ACC112 (cell line): ENCODE data around the gene DGKI.

Experiments
- H2AFZ ChIP-seq: fragments of 200-600 bp; sonication (generic); one replicate; pipeline ENCODE4 v1.6.0; 2017; ENCODE audit warnings: antibody characterized with exemption, low read length; ENCODE audit not compliant: unreplicated experiment
- H3K27ac ChIP-seq: fragments of 200-600 bp; sonication (generic); 2 replicates; pipeline ENCODE4 v1.5.1; 2014; ENCODE audit warnings: low read depth, mild to moderate bottlenecking, antibody characterized with exemption, low read length, moderate library complexity
- H3K27me3 ChIP-seq: fragments of 200-600 bp; sonication (generic); 2 replicates; pipeline ENCODE4 v1.6.1; 2014; ENCODE audit warnings: mild to moderate bottlenecking, antibody characterized with exemption, low read length, moderate library complexity, mixed read lengths; ENCODE audit not compliant: insufficient read depth
- H3K36me3 ChIP-seq: fragments of 200-600 bp; sonication (generic); 2 replicates; pipeline ENCODE4 v1.6.1; 2016; ENCODE audit warnings: mild to moderate bottlenecking, antibody characterized with exemption, low read length, moderate library complexity, mixed read lengths; ENCODE audit not compliant: insufficient read depth
- H3K4me1 ChIP-seq: fragments of 200-600 bp; sonication (generic); one replicate; pipeline ENCODE4 v1.6.1; 2016; ENCODE audit warnings: low read length, mixed read lengths; ENCODE audit not compliant: insufficient read depth, unreplicated experiment, control insufficient read depth
- H3K4me3 ChIP-seq: fragments of 200-600 bp; sonication (generic); 2 replicates; pipeline ENCODE4 v1.5.1; 2014; ENCODE audit warnings: mild to moderate bottlenecking, low read depth, low read length
- H3K79me2 ChIP-seq: fragments of 200-600 bp; sonication (generic); one replicate; pipeline ENCODE4 v1.6.0; 2016; ENCODE audit warnings: low read length; ENCODE audit not compliant: control insufficient read depth, unreplicated experiment, insufficient read depth

The DGKI gene

GRCh38 chr7:137381045-137381444, 465.7 kb downstream of the DGKI start:
- Histone ChIP-seq H3K36me3 (no peaks in the 10 kb centered on the region), H3K27me3 (no peaks in the 10 kb centered on the region), H3K79me2 (no peaks in the 10 kb centered on the region)

DNA sequence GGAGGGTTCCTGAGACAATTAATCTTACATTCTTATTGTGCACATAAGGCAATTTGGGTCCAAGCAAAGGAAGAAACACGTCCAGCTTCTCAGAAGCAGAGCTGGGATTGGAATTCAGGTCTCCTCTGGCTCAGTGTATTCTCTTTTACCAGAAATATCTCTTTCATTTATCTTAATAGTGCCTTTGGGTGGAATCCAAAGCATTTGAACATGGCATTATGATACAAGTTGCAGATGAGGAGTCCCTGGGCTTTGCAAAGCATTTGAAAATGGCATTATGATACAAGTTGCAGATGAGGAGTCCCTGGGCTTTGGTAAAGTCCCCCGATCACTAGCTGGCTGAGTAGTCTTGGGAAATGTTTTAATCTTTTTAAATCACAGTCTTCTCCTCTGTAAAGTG, 473.3 kb downstream of the DGKI start:
- Histone ChIP-seq H3K79me2 (no peaks in the 10 kb centered on the region), H3K27ac (no peak overlapping the region), H2AFZ (no peak overlapping the region), H3K27me3 (no peaks in the 10 kb centered on the region), H3K4me3 (no peak overlapping the region), H3K36me3 (no peaks in the 10 kb centered on the region), H3K4me1 (no peaks in the 10 kb centered on the region)

More at GRCh38 chr7:137381045-137381444, 465.7 kb downstream of the DGKI start:
- no peak overlapping the region for H2AFZ ChIP-seq
- H3K27ac ChIP-seq: no peak overlapping the region
- no peak overlapping the region for H3K4me3 ChIP-seq
- H3K4me1 ChIP-seq: no peaks in the 10 kb centered on the region

GRCh38 chr7:137371616-137372015, 475.2 kb downstream of the DGKI start:
- H3K27ac ChIP-seq: no peak overlapping the region
- H3K27me3 ChIP-seq: no peaks in the 10 kb centered on the region
- no peaks in the 10 kb centered on the region for H3K36me3 ChIP-seq
- no peak overlapping the region for H3K4me3 ChIP-seq
- H2AFZ ChIP-seq: no peak overlapping the region
- no peaks in the 10 kb centered on the region for H3K4me1 ChIP-seq
- no peaks in the 10 kb centered on the region for H3K79me2 ChIP-seq

GRCh38 chr7:137366995-137367394, 479.8 kb downstream of the DGKI start:
- H3K79me2 ChIP-seq: no peaks in the 10 kb centered on the region
- H3K4me1 ChIP-seq: no peaks in the 10 kb centered on the region
- H3K27ac ChIP-seq: no peak overlapping the region
- H3K4me3 ChIP-seq: no peak overlapping the region
- H3K27me3 ChIP-seq: no peaks in the 10 kb centered on the region
- no peak overlapping the region for H2AFZ ChIP-seq
- H3K36me3 ChIP-seq: no peaks in the 10 kb centered on the region

- no peaks in the 10 kb centered on the region for H3K36me3 ChIP-seq
- no peak overlapping the region for H3K4me3 ChIP-seq
- H3K27me3 ChIP-seq: no peaks in the 10 kb centered on the region
- no peak overlapping the region for H2AFZ ChIP-seq
- no peaks in the 10 kb centered on the region for H3K4me1 ChIP-seq
- no peak overlapping the region for H3K27ac ChIP-seq
- no peaks in the 10 kb centered on the region for H3K79me2 ChIP-seq
Measured at GRCh38 chr7:137363683-137364082, 483.1 kb downstream of the DGKI start.

DNA sequence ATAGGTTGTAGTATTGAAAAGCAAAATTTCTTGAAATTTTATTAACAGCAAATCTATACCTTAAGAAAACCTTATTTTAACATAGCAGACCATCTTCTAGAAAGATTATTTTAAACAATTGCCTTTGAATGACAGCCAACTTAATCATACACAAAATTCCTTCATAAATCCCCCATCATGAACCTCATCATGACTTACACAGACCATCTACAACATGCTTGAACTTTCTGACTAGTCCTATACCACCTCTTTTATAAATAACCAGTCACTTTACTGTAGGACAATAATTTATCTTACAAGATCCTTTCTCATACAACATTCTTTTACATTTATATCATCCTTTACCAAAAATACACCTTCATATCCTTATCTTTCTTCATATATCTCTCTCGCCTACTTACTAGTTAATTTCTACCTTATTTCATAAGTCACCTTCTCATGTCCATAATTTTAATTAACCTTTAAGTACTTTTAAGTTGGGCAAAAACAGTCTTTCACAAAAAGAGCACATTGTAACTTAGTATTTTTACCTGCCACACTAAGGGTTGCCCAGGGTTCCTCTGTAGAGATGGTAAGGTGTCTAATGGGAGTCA, 486.6 kb downstream of the DGKI start:
- Histone ChIP-seq H3K27me3 (no peaks in the 10 kb centered on the region), H2AFZ (no peak overlapping the region), H3K4me1 (no peaks in the 10 kb centered on the region), H3K36me3 (no peaks in the 10 kb centered on the region), H3K27ac (no peak overlapping the region), H3K4me3 (no peak overlapping the region), H3K79me2 (no peaks in the 10 kb centered on the region)

DNA sequence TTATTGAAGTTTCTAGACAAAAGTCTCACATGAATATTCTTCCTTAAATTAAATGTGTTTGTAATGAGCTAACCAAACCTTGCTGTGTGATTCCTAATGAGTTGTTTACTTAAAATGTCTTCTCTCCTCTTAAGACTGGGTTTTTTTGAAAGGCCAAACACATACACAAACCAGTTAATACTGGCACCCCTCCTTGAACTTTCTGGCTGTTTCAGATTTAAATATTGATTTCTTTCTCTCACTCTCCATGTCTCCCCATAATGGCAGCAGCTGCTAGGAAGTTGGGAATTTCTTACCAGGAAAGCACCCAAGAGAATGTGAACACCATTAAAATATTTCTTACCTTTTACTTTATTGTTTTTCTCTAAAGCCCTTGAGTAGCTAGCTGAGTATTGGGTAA, 491.8 kb downstream of the DGKI start:
- Histone ChIP-seq H2AFZ (no peak overlapping the region), H3K27me3 (no peaks in the 10 kb centered on the region), H3K36me3 (no peaks in the 10 kb centered on the region), H3K27ac (no peak overlapping the region), H3K79me2 (no peaks in the 10 kb centered on the region), H3K4me1 (no peaks in the 10 kb centered on the region), H3K4me3 (no peak overlapping the region)

GRCh38 chr7:137354396-137354795, 492.4 kb downstream of the DGKI start:
- Histone ChIP-seq H3K36me3 (no peaks in the 10 kb centered on the region), H3K27me3 (no peaks in the 10 kb centered on the region), H3K4me1 (no peaks in the 10 kb centered on the region), H3K79me2 (no peaks in the 10 kb centered on the region), H3K4me3 (no peak overlapping the region), H3K27ac (no peak overlapping the region), H2AFZ (no peak overlapping the region)

DNA sequence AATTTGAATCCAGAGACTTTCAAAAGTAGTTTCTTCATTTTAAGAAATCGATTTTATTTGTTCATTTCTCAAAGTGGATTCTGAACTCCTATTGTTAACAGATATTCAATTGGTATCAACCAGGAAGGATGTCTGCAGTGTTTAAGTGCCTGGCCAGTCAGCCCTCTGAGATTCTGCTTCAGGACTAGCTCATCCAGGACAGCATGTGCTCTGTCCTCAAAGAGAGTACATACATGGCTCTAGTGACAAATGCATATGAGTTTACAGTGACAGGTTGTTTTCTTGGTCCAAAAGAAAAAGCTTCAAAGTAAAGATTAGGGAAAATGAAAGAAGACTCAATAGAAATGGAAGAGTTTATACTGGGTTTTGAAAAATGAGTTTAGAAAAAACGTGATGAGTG, 494.8 kb downstream of the DGKI start:
- H3K27me3 ChIP-seq: no peaks in the 10 kb centered on the region
- no peak overlapping the region for H2AFZ ChIP-seq
- H3K4me3 ChIP-seq: no peak overlapping the region
- H3K36me3 ChIP-seq: no peaks in the 10 kb centered on the region
- no peaks in the 10 kb centered on the region for H3K4me1 ChIP-seq
- no peak overlapping the region for H3K27ac ChIP-seq
- no peaks in the 10 kb centered on the region for H3K79me2 ChIP-seq

GRCh38 chr7:137345799-137346449, 500.9 kb downstream of the DGKI start:
- no peaks in the 10 kb centered on the region for H3K36me3 ChIP-seq
- H3K27ac ChIP-seq: no peak overlapping the region
- no peaks in the 10 kb centered on the region for H3K27me3 ChIP-seq
- no peaks in the 10 kb centered on the region for H3K79me2 ChIP-seq
- H2AFZ ChIP-seq: no peak overlapping the region
- no peak overlapping the region for H3K4me3 ChIP-seq
- H3K4me1 ChIP-seq: peaks cover 10% of the 10 kb centered on the region

- H3K36me3 ChIP-seq: no peaks in the 10 kb centered on the region
- no peaks in the 10 kb centered on the region for H3K27me3 ChIP-seq
- H3K4me3 ChIP-seq: peak within 1 kb of the TSS; percentile 80
- peak within 1 kb of the TSS; percentile 87 for H2AFZ ChIP-seq
- no peaks in the 10 kb centered on the region for H3K79me2 ChIP-seq
- peaks cover 10% of the 10 kb centered on the region for H3K4me1 ChIP-seq
- H3K27ac ChIP-seq: no peak within 1 kb of the TSS
Measured at GRCh38 chr7:137343281-137343841, 503.4 kb downstream of the DGKI start, which contains the start of gene PTN. Gene PTN, minus strand, starts transcription at chr7:137343733. Its CDS starts 88,760 bp downstream, at chr7:137254973.
